HCT116 (cell line): ENCODE results near the gene KRT73. TPM values are rescaled to one million over a fixed set of nuclear protein-coding genes. Genes with fewer than 3 reads are reported as not detected.

ENCODE experiments used
- ATAC-seq: fragments of 200-7000 bp; cut with Tn5 transposase; 2 replicates; pipeline ENCODE4 v1.9.1; 2020; ENCODE audit warnings: mild to moderate bottlenecking, moderate library complexity
- BruUV-seq: library from RNA; stranded (reverse); fragments of 400-500 nt; replicated peaks from 2 replicates; lab custom pipeline; 2021; lab: Mats Ljungman, UMichigan
- CTCF ChIA-PET: fragments of 300-600 bp; sonication (Branson Sonifier 250); formaldehyde crosslinking; loops from one replicate; lab custom pipeline; 2021; ENCODE audit warnings: antibody characterized with exemption; lab: Charles Lee
- POLR2A ChIA-PET: fragments of 300-600, 350-600 bp; sonication (Branson Sonifier 250); formaldehyde crosslinking; loops from one replicate; lab custom pipeline; 2021; ENCODE audit warnings: antibody characterized with exemption; lab: Charles Lee
- RAD21 ChIA-PET, 2 experiments: fragments of 300-600 bp; sonication (Branson Sonifier 250); formaldehyde crosslinking; loops; one replicate each; lab custom pipeline; 2023; ENCODE audit warnings: low total read pairs in 2 of 2; ENCODE audit not compliant: uncharacterized antibody in 2 of 2, unreplicated experiment in 2 of 2, low non-redundant PET in 1 of 2; lab: Charles Lee
- DNase-seq: peaks from one replicate; pipeline ENCODE4 v3.0.0-alpha.2; 2010; ENCODE audit warnings: low read depth, low spot score
- H2AFZ ChIP-seq: fragments of 200-600 bp; shearing (Covaris generic), sonication (generic); 2 replicates; pipeline ENCODE4 v1.6.1; 2017; ENCODE audit warnings: low read depth, mixed run types, mixed read lengths, antibody characterized with exemption, low read length; ENCODE audit not compliant: poor library complexity, severe bottlenecking
- H3K27ac ChIP-seq: 2 replicates; pipeline ENCODE4 v1.5.1; 2012; ENCODE audit warnings: low read depth, low read length
- H3K27me3 ChIP-seq: fragments of 200-600 bp; sonication (generic); 2 replicates; pipeline ENCODE4 v1.6.1; 2016; ENCODE audit warnings: mixed run types, low read length, mixed read lengths; ENCODE audit not compliant: insufficient read depth
- H3K36me3 ChIP-seq, 2 experiments: fragments of 200-500 bp in 1 of 2; fragments of 200-600 bp in 1 of 2; sonication (Bioruptor generic) in 1 of 2; sonication (generic) in 1 of 2; 2 replicates each; pipeline versions ENCODE4 v1.5.1 to v1.6.1; 2014 to 2016; ENCODE audit warnings: low read length in 2 of 2, inconsistent platforms in 1 of 2, mixed read lengths in 1 of 2, mixed run types in 1 of 2; ENCODE audit not compliant: insufficient read depth in 2 of 2, control insufficient read depth in 1 of 2
- H3K4me1 ChIP-seq, 2 experiments: fragments of 200-600 bp in 1 of 2; sonication (generic) in 1 of 2; 2 replicates each; pipeline versions ENCODE4 v1.5.1 to v1.6.1; 2012 to 2017; ENCODE audit warnings: low read length in 2 of 2, inconsistent platforms in 1 of 2, mild to moderate bottlenecking in 1 of 2, mixed read lengths in 1 of 2, mixed run types in 1 of 2, moderate library complexity in 1 of 2; ENCODE audit not compliant: insufficient read depth in 2 of 2, control insufficient read depth in 1 of 2
- H3K4me2 ChIP-seq: fragments of 200-600 bp; sonication (generic); 2 replicates; pipeline ENCODE4 v1.6.1; 2017; ENCODE audit warnings: mixed run types, low read length, mixed read lengths
- H3K4me3 ChIP-seq, 2 experiments: fragments of 200-600 bp in 1 of 2; sonication (generic) in 1 of 2; replicated peaks in 1 of 2; 2 replicates each; pipeline ENCODE4 v1.5.1; 2011 to 2016; ENCODE audit warnings: low read length in 2 of 2, control low read depth in 1 of 2, low read depth in 1 of 2, mild to moderate bottlenecking in 1 of 2, mixed read lengths in 1 of 2, mixed run types in 1 of 2
- H3K79me2 ChIP-seq: fragments of 200-600 bp; sonication (generic); 2 replicates; pipeline ENCODE4 v1.6.1; 2017; ENCODE audit warnings: mild to moderate bottlenecking, mixed run types, low read length, moderate library complexity, mixed read lengths; ENCODE audit not compliant: insufficient read depth
- H3K9ac ChIP-seq: fragments of 200-600 bp; sonication (generic); 2 replicates; pipeline ENCODE4 v1.6.1; 2016; ENCODE audit warnings: low read length, mixed read lengths
- H3K9me2 ChIP-seq: fragments of 200-600 bp; sonication (generic), shearing (Covaris generic); 2 replicates; pipeline ENCODE4 v1.6.1; 2017; ENCODE audit warnings: mixed run types, mild to moderate bottlenecking, moderate library complexity; ENCODE audit not compliant: insufficient read depth
- H3K9me3 ChIP-seq, 2 experiments: fragments of 200-500 bp in 1 of 2; fragments of 200-600 bp in 1 of 2; sonication (Bioruptor generic) in 1 of 2; sonication (generic) in 1 of 2; 2 replicates each; pipeline ENCODE4 v1.6.1; 2014 to 2017; ENCODE audit warnings: low read length in 2 of 2, mixed read lengths in 2 of 2, inconsistent platforms in 1 of 2, low read depth in 1 of 2, mild to moderate bottlenecking in 1 of 2, mixed run types in 1 of 2, moderate library complexity in 1 of 2; ENCODE audit not compliant: control insufficient read depth in 1 of 2, insufficient read depth in 1 of 2
- H4K20me1 ChIP-seq: fragments of 200-600 bp; sonication (generic), shearing (Covaris generic); 2 replicates; pipeline ENCODE4 v1.6.1; 2017; ENCODE audit warnings: mixed run types, mild to moderate bottlenecking, moderate library complexity; ENCODE audit not compliant: insufficient read depth
- ATF3 ChIP-seq: IDR thresholded peaks from 2 replicates; pipeline ENCODE4 v1.6.1; 2012
- CBX3 ChIP-seq: IDR thresholded peaks from 2 replicates; pipeline ENCODE4 v1.6.1; 2012; ENCODE audit warnings: low read depth
- EGR1 ChIP-seq: IDR thresholded peaks from 2 replicates; pipeline ENCODE4 v1.6.1; 2012; ENCODE audit warnings: low read depth
- EZH2 ChIP-seq: fragments of 200-600 bp; sonication (generic); IDR thresholded peaks from 2 replicates; pipeline ENCODE4 v1.6.1; 2017; ENCODE audit warnings: antibody characterized with exemption, mixed run types
- EZH2phosphoT487 ChIP-seq: fragments of 200-600 bp; IDR thresholded peaks from 2 replicates; pipeline ENCODE4 v1.6.1; 2018; ENCODE audit warnings: antibody characterized with exemption, borderline replicate concordance
- JUND ChIP-seq: IDR thresholded peaks from 2 replicates; pipeline ENCODE4 v1.6.1; 2012
- MAX ChIP-seq: IDR thresholded peaks from 2 replicates; pipeline ENCODE4 v1.6.1; 2012
- RAD21 ChIP-seq: IDR thresholded peaks from 2 replicates; pipeline ENCODE4 v1.6.1; 2012; ENCODE audit warnings: low read depth, mild to moderate bottlenecking
- ZFX ChIP-seq: fragments of 450-650 bp; IDR thresholded peaks from 2 replicates; pipeline ENCODE4 v1.6.1; 2017
- intact Hi-C: fragments of 100-400 bp; cut with micrococcal nuclease; formaldehyde crosslinking; loops from 2 replicates; pipeline ENCODE4 v1.10.0; 2022
- total RNA-seq: library from RNA; stranded (reverse); gene quantifications from one replicate; pipeline ENCODE4 v1.2.1, GENCODE V29; 2021; ENCODE audit not compliant: unreplicated experiment
- TF ChIP-seq, protein P1 (sequence below): IDR thresholded peaks from 2 replicates; pipeline ENCODE4 v1.6.1; 2011; ENCODE audit warnings: mild to moderate bottlenecking, low read length, moderate library complexity; ENCODE audit not compliant: insufficient replicate concordance; ENCODE audit errors: extremely low read depth

KRT73 gene
- total RNA-seq, 1 experiment from 2014 or later: not detected

DNA sequence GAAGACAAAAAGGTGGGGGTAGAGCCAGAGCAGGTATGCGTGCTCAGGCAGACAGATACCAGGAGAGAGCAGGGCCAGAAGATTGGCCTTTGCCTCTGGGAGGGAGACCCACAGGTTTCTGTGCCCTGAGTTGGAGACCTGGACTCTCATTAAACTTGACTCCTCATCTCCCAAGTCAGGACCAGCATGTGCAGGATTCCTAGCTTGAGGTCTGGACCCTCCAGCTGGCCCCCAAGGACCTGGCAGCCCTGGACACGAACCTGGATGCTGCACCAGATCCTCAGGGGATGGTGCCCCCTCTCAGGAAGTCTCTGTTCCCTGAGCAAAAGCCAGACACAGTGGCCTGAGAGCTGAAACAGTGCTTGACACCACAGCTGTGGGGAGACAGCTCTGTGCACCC lies 10.5 kb upstream of the KRT73 start:
- H2AFZ ChIP-seq: no peak overlapping the region
- no peak overlapping the region for H3K9ac ChIP-seq
- H3K4me2 ChIP-seq: no peak overlapping the region
- intact Hi-C loops: no loop called here
- no peaks in the 10 kb centered on the region for H3K27me3 ChIP-seq
- ChIA-PET CTCF (no interaction called here), RAD21 (no interaction called here), POLR2A (no interaction called here)
- no peak for DNase-seq
- H3K79me2 ChIP-seq: no peaks in the 10 kb centered on the region
- BruUV-seq: no TSS peak
- no peak for ATAC-seq
- H3K9me3 ChIP-seq: no peaks in the 10 kb centered on the region
- TF ChIP-seq EZH2phosphoT487 (no peak), MAX (no peak), RAD21 (no peak), ATF3 (no peak), ZFX (no peak), JUND (no peak), EZH2 (no peak)
- TF ChIP-seq, protein P1, sequence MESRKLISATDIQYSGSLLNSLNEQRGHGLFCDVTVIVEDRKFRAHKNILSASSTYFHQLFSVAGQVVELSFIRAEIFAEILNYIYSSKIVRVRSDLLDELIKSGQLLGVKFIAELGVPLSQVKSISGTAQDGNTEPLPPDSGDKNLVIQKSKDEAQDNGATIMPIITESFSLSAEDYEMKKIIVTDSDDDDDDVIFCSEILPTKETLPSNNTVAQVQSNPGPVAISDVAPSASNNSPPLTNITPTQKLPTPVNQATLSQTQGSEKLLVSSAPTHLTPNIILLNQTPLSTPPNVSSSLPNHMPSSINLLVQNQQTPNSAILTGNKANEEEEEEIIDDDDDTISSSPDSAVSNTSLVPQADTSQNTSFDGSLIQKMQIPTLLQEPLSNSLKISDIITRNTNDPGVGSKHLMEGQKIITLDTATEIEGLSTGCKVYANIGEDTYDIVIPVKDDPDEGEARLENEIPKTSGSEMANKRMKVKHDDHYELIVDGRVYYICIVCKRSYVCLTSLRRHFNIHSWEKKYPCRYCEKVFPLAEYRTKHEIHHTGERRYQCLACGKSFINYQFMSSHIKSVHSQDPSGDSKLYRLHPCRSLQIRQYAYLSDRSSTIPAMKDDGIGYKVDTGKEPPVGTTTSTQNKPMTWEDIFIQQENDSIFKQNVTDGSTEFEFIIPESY: no peak
- no peaks in the 10 kb centered on the region for H3K4me1 ChIP-seq
- no peaks in the 10 kb centered on the region for H3K9me2 ChIP-seq
- H3K36me3 ChIP-seq: no peaks in the 10 kb centered on the region
- H3K27ac ChIP-seq: no peak overlapping the region
- H4K20me1 ChIP-seq: no peaks in the 10 kb centered on the region
- H3K4me3 ChIP-seq: no peak overlapping the region

- no peak overlapping the region for H3K4me2 ChIP-seq
- H4K20me1 ChIP-seq: no peaks in the 10 kb centered on the region
- no peaks in the 10 kb centered on the region for H3K9me3 ChIP-seq
- CTCF ChIA-PET: no interaction called here
- no peak overlapping the region for H3K9ac ChIP-seq
- no peaks in the 10 kb centered on the region for H3K27me3 ChIP-seq
- H3K9me2 ChIP-seq: no peaks in the 10 kb centered on the region
- no peak for DNase-seq
- H3K79me2 ChIP-seq: no peaks in the 10 kb centered on the region
- no peak for TF ChIP-seq CBX3
- TF ChIP-seq EZH2phosphoT487: no peak
- TF ChIP-seq EGR1: no peak
- TF ChIP-seq ZFX: no peak
- no peak for ATAC-seq
- no peak overlapping the region for H2AFZ ChIP-seq
- RAD21 ChIA-PET: no interaction called here
- POLR2A ChIA-PET: no interaction called here
- H3K4me1 ChIP-seq: no peaks in the 10 kb centered on the region
- no peak overlapping the region for H3K4me3 ChIP-seq
- H3K36me3 ChIP-seq: no peaks in the 10 kb centered on the region
- no peak overlapping the region for H3K27ac ChIP-seq
- no TSS peak for BruUV-seq
- intact Hi-C loops: no loop called here
These were observed 9.8 kb upstream of the KRT73 start for GRCh38 chr12:52628111-52628507.
